ENCODE results near the gene POTEB3.
"Not testable (repeated sequence)": the region's sequence is repeated elsewhere in the genome, so short reads cannot be mapped to it uniquely, and the experiment has no call there.

GRCh38 chr15:21451487-21451886 lies 11.2 kb upstream of the POTEB3 start:
- not testable (repeated sequence) for TF ChIP-seq POLR2A, CTCF (IDR thresholded peaks at IDR 0.05)
